Chondrocyte (in vitro differentiated cells): Measurements from ENCODE around the gene BTG1. TPM values are rescaled to one million over a fixed set of nuclear protein-coding genes. Genes with fewer than 3 reads are reported as not detected.
"Not testable (repeated sequence)": the region's sequence is repeated elsewhere in the genome, so short reads cannot be mapped to it uniquely, and the experiment has no call there.

Experiments
- DNase-seq: peaks from one replicate; pipeline ENCODE4 v3.0.0; 2021; ENCODE audit warnings: mixed read lengths, low spot score
- H3K27ac Mint-ChIP-seq: one replicate; pipeline ENCODE4 v1.8.0; 2021; ENCODE audit warnings: mild to moderate bottlenecking, moderate library complexity, mixed read lengths; ENCODE audit not compliant: unreplicated experiment
- H3K27me3 Mint-ChIP-seq: 2 replicates; pipeline ENCODE4 v1.8.0; 2021; ENCODE audit warnings: low read depth, mixed read lengths
- H3K36me3 Mint-ChIP-seq: 2 replicates; pipeline ENCODE4 v1.8.0; 2021; ENCODE audit warnings: low read depth, mixed read lengths
- H3K4me1 Mint-ChIP-seq: 2 replicates; pipeline ENCODE4 v1.8.0; 2021; ENCODE audit warnings: low read depth, mild to moderate bottlenecking, mixed read lengths
- H3K4me3 Mint-ChIP-seq: one replicate; pipeline ENCODE4 v1.8.0; 2021; ENCODE audit warnings: mild to moderate bottlenecking, moderate library complexity, mixed read lengths; ENCODE audit not compliant: unreplicated experiment
- H3K9me3 Mint-ChIP-seq: 2 replicates; pipeline ENCODE4 v1.8.0; 2021; ENCODE audit warnings: low read depth, mixed read lengths
- total RNA-seq: library from RNA; stranded (reverse); gene quantifications from 3 replicates; pipeline ENCODE4 v1.2.1, GENCODE V29; 2021
- TF ChIP-seq, protein P1 (sequence below): fragments of 200-600 bp; sonication (generic); IDR thresholded peaks from 2 replicates; pipeline ENCODE4 v1.5.0; 2021; ENCODE audit warnings: antibody characterized with exemption, mild to moderate bottlenecking, moderate library complexity

Gene BTG1
- total RNA-seq, 1 donor from 2014 or later = 53.6 TPM

DNA sequence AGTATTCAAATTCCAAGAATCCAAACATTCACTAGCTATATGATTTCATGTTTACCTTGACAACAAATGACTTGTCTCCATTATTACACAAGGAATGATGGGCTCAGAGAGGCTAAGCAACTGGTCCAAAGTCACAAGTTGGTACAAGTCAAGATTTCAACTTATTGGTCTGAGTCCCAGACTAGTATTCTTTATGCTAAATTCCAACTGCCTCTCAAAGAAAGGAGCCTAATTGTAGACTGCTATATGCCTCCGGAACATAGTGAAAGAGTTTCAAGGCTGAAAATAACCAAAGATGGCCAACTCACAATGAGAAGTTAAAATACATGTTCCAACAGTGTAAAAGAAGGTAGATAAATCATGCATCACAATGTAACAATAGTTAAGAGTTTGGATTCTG, 7.5 kb downstream of the BTG1 start:
- no peak for DNase-seq
- Mint-ChIP-seq H3K4me3 (no peak overlapping the region), H3K4me1 (peaks cover 93% of the 10 kb centered on the region), H3K27me3 (no peaks in the 10 kb centered on the region), H3K36me3 (peaks cover 5% of the 10 kb centered on the region), H3K27ac (peak overlapping the region; percentile 84), H3K9me3 (no peaks in the 10 kb centered on the region)
- TF ChIP-seq, protein P1, sequence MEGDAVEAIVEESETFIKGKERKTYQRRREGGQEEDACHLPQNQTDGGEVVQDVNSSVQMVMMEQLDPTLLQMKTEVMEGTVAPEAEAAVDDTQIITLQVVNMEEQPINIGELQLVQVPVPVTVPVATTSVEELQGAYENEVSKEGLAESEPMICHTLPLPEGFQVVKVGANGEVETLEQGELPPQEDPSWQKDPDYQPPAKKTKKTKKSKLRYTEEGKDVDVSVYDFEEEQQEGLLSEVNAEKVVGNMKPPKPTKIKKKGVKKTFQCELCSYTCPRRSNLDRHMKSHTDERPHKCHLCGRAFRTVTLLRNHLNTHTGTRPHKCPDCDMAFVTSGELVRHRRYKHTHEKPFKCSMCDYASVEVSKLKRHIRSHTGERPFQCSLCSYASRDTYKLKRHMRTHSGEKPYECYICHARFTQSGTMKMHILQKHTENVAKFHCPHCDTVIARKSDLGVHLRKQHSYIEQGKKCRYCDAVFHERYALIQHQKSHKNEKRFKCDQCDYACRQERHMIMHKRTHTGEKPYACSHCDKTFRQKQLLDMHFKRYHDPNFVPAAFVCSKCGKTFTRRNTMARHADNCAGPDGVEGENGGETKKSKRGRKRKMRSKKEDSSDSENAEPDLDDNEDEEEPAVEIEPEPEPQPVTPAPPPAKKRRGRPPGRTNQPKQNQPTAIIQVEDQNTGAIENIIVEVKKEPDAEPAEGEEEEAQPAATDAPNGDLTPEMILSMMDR = no peak

DNA sequence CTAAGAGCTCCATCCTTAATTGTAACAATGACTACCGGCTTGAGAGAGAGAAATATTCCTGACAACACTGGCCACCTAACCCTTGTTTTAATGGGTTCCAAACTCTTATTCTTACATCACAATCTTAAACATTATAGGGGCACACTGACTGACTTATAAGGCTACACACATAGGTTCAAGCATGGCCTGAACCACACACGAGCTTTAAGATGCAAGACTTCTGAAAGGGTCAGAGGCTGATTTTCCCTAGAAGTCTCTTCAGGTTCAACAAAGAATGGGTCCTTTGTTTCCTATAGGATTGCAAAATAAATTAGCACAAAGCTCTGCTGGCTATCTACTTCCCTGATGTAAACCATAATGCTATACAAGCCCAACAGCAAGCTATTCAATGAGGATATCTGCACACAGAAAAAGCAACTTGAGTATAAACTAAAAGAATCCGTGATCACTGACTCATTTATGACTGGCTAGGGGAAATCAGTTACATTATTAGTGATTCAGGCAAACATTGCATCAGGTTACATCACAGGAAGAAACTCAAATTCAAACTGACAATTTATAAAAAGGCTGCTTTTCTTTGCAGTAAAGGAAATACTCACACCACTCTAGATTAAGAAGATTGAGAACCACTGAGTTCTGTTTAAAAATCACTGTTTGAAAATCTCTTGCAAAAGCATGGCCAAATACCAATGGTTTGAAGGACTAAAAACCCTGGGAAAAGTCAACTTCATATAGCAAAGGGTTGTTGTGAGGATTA, 8.5 kb downstream of the BTG1 start:
- Mint-ChIP-seq H3K27ac (peak overlapping the region; percentile 84), H3K4me1 (peaks cover 90% of the 10 kb centered on the region)

DNA sequence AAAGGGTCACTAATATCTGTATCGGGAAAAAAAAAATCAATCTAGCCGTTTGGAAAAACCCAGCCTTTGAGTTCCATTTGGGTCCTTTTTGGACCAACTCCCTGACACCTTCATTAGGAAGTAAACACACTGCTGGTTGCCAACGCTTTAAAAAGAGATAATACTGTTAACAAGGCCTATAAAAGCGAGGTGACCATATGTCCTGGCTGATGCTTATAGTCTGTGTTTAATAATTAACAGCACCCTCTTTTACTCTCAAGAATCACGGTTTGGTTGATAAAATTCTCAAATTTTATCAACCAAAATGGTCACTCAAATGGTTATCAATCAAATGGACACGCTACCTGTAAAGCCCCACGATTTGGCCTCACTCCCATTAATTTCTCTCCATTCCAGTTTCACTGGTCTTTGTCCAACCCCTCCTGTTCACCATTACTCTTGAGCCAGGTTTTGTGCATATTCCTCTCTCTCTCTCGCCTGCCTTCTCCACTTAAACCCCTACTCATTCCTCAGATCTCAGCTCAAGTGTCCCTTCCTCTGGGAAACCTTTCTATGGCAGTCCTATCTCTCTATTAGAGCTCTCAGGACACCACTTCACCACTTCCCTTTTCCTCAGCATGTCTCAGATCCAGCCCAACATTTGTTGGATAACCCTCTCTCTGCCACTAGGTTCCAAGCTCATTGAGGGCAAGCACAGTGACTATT, 9.5 kb downstream of the BTG1 start:
- no peak for DNase-seq
- H3K27me3 Mint-ChIP-seq = no peaks in the 10 kb centered on the region
- H3K27ac Mint-ChIP-seq = peak overlapping the region; percentile 84
- H3K36me3 Mint-ChIP-seq = no peaks in the 10 kb centered on the region
- peaks cover 89% of the 10 kb centered on the region for H3K4me1 Mint-ChIP-seq
- H3K4me3 Mint-ChIP-seq = no peak overlapping the region
- TF ChIP-seq, protein P1 = no peak
- H3K9me3 Mint-ChIP-seq = no peaks in the 10 kb centered on the region

More for the DNA sequence above, 8.5 kb downstream of the BTG1 start:
- TF ChIP-seq, protein P1 = no peak
- no peaks in the 10 kb centered on the region for H3K27me3 Mint-ChIP-seq
- no peaks in the 10 kb centered on the region for H3K36me3 Mint-ChIP-seq
- H3K9me3 Mint-ChIP-seq = no peaks in the 10 kb centered on the region
- no peak overlapping the region for H3K4me3 Mint-ChIP-seq
- DNase-seq = no peak

GRCh38 chr12:92135541-92135940, 10.1 kb downstream of the BTG1 start:
- H3K36me3 Mint-ChIP-seq, DNase-seq, H3K27me3 Mint-ChIP-seq, H3K9me3 Mint-ChIP-seq, H3K4me3 Mint-ChIP-seq: not testable (repeated sequence)
- peaks cover 88% of the 10 kb centered on the region for H3K4me1 Mint-ChIP-seq
- H3K27ac Mint-ChIP-seq = peak overlapping the region; percentile 49

DNA sequence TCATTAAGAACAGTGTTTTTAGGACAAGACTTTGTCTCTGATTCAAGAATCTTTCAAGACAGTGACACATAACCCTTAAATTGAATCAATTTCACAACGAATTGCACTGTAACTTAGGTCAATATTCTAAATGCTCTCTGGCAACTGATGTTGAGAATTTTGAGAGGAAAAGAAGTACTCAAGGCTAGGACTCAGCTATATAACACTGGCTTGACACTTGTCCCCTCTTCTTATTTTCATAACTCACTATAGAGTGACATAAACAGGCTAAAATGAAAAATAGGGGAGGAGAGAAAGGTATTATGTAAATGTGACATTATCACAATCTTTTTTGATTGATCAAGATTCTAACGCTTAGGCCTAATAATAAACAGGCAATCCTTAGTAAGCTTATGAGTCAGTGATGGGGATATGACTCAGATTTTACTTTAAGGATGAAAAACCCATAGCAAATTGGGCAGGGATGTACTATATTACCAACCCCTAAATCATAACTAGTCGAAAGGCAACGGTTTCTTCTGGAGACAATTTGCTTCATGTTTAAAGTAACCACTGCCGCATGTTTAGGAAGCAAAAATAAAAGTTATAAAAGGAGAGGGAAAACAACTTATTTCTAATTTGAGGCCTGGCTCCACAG, 10.9 kb downstream of the BTG1 start:
- H3K27me3 Mint-ChIP-seq = no peaks in the 10 kb centered on the region
- TF ChIP-seq, protein P1 = no peak
- H3K36me3 Mint-ChIP-seq = no peaks in the 10 kb centered on the region
- no peak for DNase-seq
- H3K9me3 Mint-ChIP-seq = no peaks in the 10 kb centered on the region
- no peak overlapping the region for H3K4me3 Mint-ChIP-seq
- H3K27ac Mint-ChIP-seq = peak overlapping the region; percentile 49
- H3K4me1 Mint-ChIP-seq = peaks cover 81% of the 10 kb centered on the region
